H9 (cell line): ENCODE results near the gene ABCA13. TPM values are rescaled to one million over a fixed set of nuclear protein-coding genes. Genes with fewer than 3 reads are reported as not detected.

ENCODE experiments used
- DNase-seq: peaks from one replicate; pipeline ENCODE4 v3.0.0-alpha.2; 2017
- H2AFZ ChIP-seq: one replicate; pipeline ENCODE4 v1.6.1; 2013; ENCODE audit warnings: mild to moderate bottlenecking, low read length, control low read depth, moderate library complexity
- H2AK5ac ChIP-seq: 2 replicates; pipeline ENCODE4 v1.6.1; 2013; ENCODE audit warnings: low read length, control low read depth, mixed read lengths; ENCODE audit not compliant: insufficient read length
- H2BK120ac ChIP-seq: one replicate; pipeline ENCODE4 v1.6.1; 2013; ENCODE audit warnings: low read depth, mild to moderate bottlenecking, low read length, control low read depth, inconsistent platforms; ENCODE audit not compliant: poor library complexity, severe bottlenecking
- H2BK12ac ChIP-seq: 2 replicates; pipeline ENCODE4 v1.6.1; 2013; ENCODE audit warnings: low read length, control low read depth, mixed read lengths, low read depth; ENCODE audit not compliant: insufficient read length
- H2BK15ac ChIP-seq: 2 replicates; pipeline ENCODE4 v1.6.1; 2013; ENCODE audit warnings: low read depth, low read length, control low read depth
- H2BK20ac ChIP-seq: one replicate; pipeline ENCODE4 v1.6.1; 2013; ENCODE audit warnings: low read depth, mild to moderate bottlenecking, low read length, control low read depth, inconsistent platforms; ENCODE audit not compliant: poor library complexity, severe bottlenecking
- H2BK5ac ChIP-seq: 2 replicates; pipeline ENCODE4 v1.6.1; 2013; ENCODE audit warnings: low read length, control low read depth, mixed read lengths; ENCODE audit not compliant: insufficient read length
- H3K14ac ChIP-seq: 2 replicates; pipeline ENCODE4 v1.6.1; 2013; ENCODE audit warnings: low read length, control low read depth; ENCODE audit not compliant: insufficient read depth
- H3K18ac ChIP-seq: 2 replicates; pipeline ENCODE4 v1.6.1; 2013; ENCODE audit warnings: low read depth, mild to moderate bottlenecking, mixed read lengths, low read length, control low read depth; ENCODE audit not compliant: insufficient read length
- H3K23ac ChIP-seq: 2 replicates; pipeline ENCODE4 v1.6.1; 2013; ENCODE audit warnings: low read length, control low read depth, mixed read lengths, low read depth; ENCODE audit not compliant: insufficient read length
- H3K23me2 ChIP-seq: 2 replicates; pipeline ENCODE4 v1.6.1; 2013; ENCODE audit warnings: low read depth, mild to moderate bottlenecking, mixed read lengths, low read length, control low read depth; ENCODE audit not compliant: insufficient read length, poor library complexity, severe bottlenecking
- H3K27ac ChIP-seq: 2 replicates; pipeline ENCODE4 v1.5.1; 2013; ENCODE audit warnings: low read length, control low read depth, mixed read lengths, low read depth; ENCODE audit not compliant: insufficient read length
- H3K27me3 ChIP-seq: 2 replicates; pipeline ENCODE4 v1.6.1; 2013; ENCODE audit warnings: low read length, control low read depth, inconsistent platforms; ENCODE audit not compliant: insufficient read depth
- H3K4ac ChIP-seq: 2 replicates; pipeline ENCODE4 v1.6.1; 2013; ENCODE audit warnings: low read depth, mild to moderate bottlenecking, control low read depth, inconsistent platforms, low read length, moderate library complexity
- H3K4me1 ChIP-seq: 2 replicates; pipeline ENCODE4 v1.6.1; 2013; ENCODE audit warnings: low read length, control low read depth, inconsistent platforms; ENCODE audit not compliant: insufficient read depth
- H3K4me2 ChIP-seq: 2 replicates; pipeline ENCODE4 v1.6.1; 2013; ENCODE audit warnings: low read length, control low read depth, mixed read lengths; ENCODE audit not compliant: insufficient read length, insufficient read depth
- H3K56ac ChIP-seq: 2 replicates; pipeline ENCODE4 v1.6.1; 2013; ENCODE audit warnings: low read depth, mild to moderate bottlenecking, mixed read lengths, low read length, control low read depth; ENCODE audit not compliant: insufficient read length
- H3K79me1 ChIP-seq: 2 replicates; pipeline ENCODE4 v1.6.1; 2013; ENCODE audit warnings: low read depth, mild to moderate bottlenecking, moderate library complexity, low read length, control low read depth, inconsistent platforms; ENCODE audit not compliant: insufficient read depth, poor library complexity, severe bottlenecking
- H3K79me2 ChIP-seq: 2 replicates; pipeline ENCODE4 v1.6.1; 2013; ENCODE audit warnings: low read length, control low read depth, inconsistent platforms; ENCODE audit not compliant: insufficient read depth
- H3K9ac ChIP-seq: 2 replicates; pipeline ENCODE4 v1.6.1; 2013; ENCODE audit warnings: low read length, control low read depth, mixed read lengths; ENCODE audit not compliant: insufficient read length; ENCODE audit errors: extremely low read depth
- H3K9me3 ChIP-seq: one replicate; pipeline ENCODE4 v1.6.1; 2013; ENCODE audit warnings: low read depth, low read length, inconsistent platforms; ENCODE audit not compliant: control insufficient read depth
- H3T11ph ChIP-seq: one replicate; pipeline ENCODE4 v1.6.1; 2013; ENCODE audit warnings: mild to moderate bottlenecking, low read length, control low read depth, inconsistent platforms
- H4K20me1 ChIP-seq: one replicate; pipeline ENCODE4 v1.6.1; 2013; ENCODE audit not compliant: control insufficient read depth, insufficient read length, insufficient read depth
- H4K5ac ChIP-seq: 2 replicates; pipeline ENCODE4 v1.6.1; 2013; ENCODE audit warnings: low read depth, mild to moderate bottlenecking, mixed read lengths, low read length, control low read depth; ENCODE audit not compliant: insufficient read length
- H4K8ac ChIP-seq: replicated peaks from 2 replicates; pipeline ENCODE4 v1.6.1; 2013; ENCODE audit warnings: low read length, control low read depth, mixed read lengths, low read depth; ENCODE audit not compliant: insufficient read length
- H4K91ac ChIP-seq: 2 replicates; pipeline ENCODE4 v1.6.1; 2013; ENCODE audit warnings: low read depth, mild to moderate bottlenecking, moderate library complexity, mixed read lengths, low read length, control low read depth; ENCODE audit not compliant: insufficient read length
- H3K27ac Mint-ChIP-seq, 3 experiments: 2 replicates in 2 of 3; 3 replicates in 1 of 3; pipeline ENCODE4 v1.8.0; 2020 to 2021; ENCODE audit warnings: mixed read lengths in 3 of 3, mild to moderate bottlenecking in 1 of 3, moderate library complexity in 1 of 3
- H3K27me3 Mint-ChIP-seq: 2 replicates; pipeline ENCODE4 v1.8.0; 2021; ENCODE audit warnings: low read depth, mild to moderate bottlenecking, moderate library complexity, mixed read lengths
- H3K36me3 Mint-ChIP-seq, 3 experiments: 2 replicates in 2 of 3; 3 replicates in 1 of 3; pipeline ENCODE4 v1.8.0; 2020 to 2021; ENCODE audit warnings: low read depth in 3 of 3, mixed read lengths in 3 of 3; ENCODE audit not compliant: insufficient read depth in 1 of 3
- H3K4me1 Mint-ChIP-seq, 2 experiments: 2 replicates each; pipeline ENCODE4 v1.8.0; 2020; ENCODE audit warnings: mixed read lengths in 2 of 2
- H3K4me3 Mint-ChIP-seq, 2 experiments: 2 replicates in 1 of 2; 3 replicates in 1 of 2; pipeline ENCODE4 v1.8.0; 2020 to 2021; ENCODE audit warnings: mild to moderate bottlenecking in 2 of 2, mixed read lengths in 2 of 2, moderate library complexity in 1 of 2
- H3K9me3 Mint-ChIP-seq, 2 experiments: 2 replicates in 1 of 2; 3 replicates in 1 of 2; pipeline ENCODE4 v1.8.0; 2020; ENCODE audit warnings: mild to moderate bottlenecking in 2 of 2, mixed read lengths in 2 of 2, moderate library complexity in 1 of 2
- WGBS: extraction: QIAGEN DNeasy Blood & Tissue Kit; methylation state at CpG from one replicate; pipeline ENCODE4 v1.1.7; 2013; ENCODE audit warnings: missing lambda C conversion rate, low lambda C conversion rate, mixed read lengths; ENCODE audit not compliant: insufficient read length; ENCODE audit errors: extremely low coverage; 5-methylcytosine and 5-hydroxymethylcytosine counted together
- total RNA-seq: library from RNA; stranded (reverse); gene quantifications from 2 replicates; pipeline ENCODE4 v1.2.1, GENCODE V29; 2021
- TF ChIP-seq, protein P1 (sequence below): fragments of 200-600 bp; sonication (generic); conservative IDR thresholded peaks from 3 replicates; pipeline ENCODE4 v1.8.0; 2021; ENCODE audit warnings: antibody characterized with exemption, mild to moderate bottlenecking

The ABCA13 gene
- total RNA-seq, 1 experiment from 2014 or later: 0.11 TPM

DNA sequence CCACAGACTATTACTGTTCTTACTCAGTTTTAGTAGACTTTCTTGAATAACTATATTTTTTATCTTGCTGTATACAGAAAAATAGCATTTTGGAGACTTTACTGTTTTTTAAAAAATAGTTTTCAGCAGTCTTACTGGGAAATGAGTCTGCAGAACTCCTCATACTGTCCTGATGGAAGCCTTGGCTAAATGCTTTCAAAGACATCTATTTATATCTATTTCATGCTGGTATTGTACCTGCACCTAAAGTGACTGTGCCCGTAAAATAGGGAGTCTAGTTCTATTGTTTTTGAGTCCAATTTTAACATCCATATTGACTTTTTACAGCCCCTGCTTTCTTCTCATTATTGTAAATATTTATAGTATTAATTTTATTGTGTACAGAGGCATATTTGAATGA lies 464.5 kb downstream of the ABCA13 start:
- Histone ChIP-seq H2BK15ac (no peak overlapping the region), H3K9ac (no peak overlapping the region), H2AK5ac (no peak overlapping the region), H3K4me1 (no peaks in the 10 kb centered on the region), H3K4ac (no peak overlapping the region), H3K4me2 (no peak overlapping the region), H3K9me3 (no peaks in the 10 kb centered on the region), H2BK20ac (no peak overlapping the region), H3K79me1 (no peaks in the 10 kb centered on the region), H4K5ac (no peak overlapping the region), H2BK5ac (no peak overlapping the region), H2BK120ac (no peak overlapping the region), H4K8ac (no peak overlapping the region), H3K27me3 (no peaks in the 10 kb centered on the region), H2AFZ (no peak overlapping the region), H3K27ac (no peak overlapping the region), H3K23ac (no peak overlapping the region), H4K91ac (no peak overlapping the region), H2BK12ac (no peak overlapping the region), H4K20me1 (no peaks in the 10 kb centered on the region), H3T11ph (no peak overlapping the region), H3K23me2 (no peaks in the 10 kb centered on the region), H3K79me2 (no peaks in the 10 kb centered on the region), H3K56ac (no peak overlapping the region), H3K14ac (no peak overlapping the region), H3K18ac (no peak overlapping the region)
- Mint-ChIP-seq H3K4me3 (no peak overlapping the region), H3K36me3 (no peaks in the 10 kb centered on the region; a peak in 1 of 7 replicates), H3K4me1 (peaks cover 10 to 15% of the 10 kb centered on the region in 2 experiments), H3K27ac (no peak overlapping the region), H3K27me3 (no peaks in the 10 kb centered on the region), H3K9me3 (no peaks in the 10 kb centered on the region; a peak in 1 of 5 replicates)
- TF ChIP-seq, protein P1, sequence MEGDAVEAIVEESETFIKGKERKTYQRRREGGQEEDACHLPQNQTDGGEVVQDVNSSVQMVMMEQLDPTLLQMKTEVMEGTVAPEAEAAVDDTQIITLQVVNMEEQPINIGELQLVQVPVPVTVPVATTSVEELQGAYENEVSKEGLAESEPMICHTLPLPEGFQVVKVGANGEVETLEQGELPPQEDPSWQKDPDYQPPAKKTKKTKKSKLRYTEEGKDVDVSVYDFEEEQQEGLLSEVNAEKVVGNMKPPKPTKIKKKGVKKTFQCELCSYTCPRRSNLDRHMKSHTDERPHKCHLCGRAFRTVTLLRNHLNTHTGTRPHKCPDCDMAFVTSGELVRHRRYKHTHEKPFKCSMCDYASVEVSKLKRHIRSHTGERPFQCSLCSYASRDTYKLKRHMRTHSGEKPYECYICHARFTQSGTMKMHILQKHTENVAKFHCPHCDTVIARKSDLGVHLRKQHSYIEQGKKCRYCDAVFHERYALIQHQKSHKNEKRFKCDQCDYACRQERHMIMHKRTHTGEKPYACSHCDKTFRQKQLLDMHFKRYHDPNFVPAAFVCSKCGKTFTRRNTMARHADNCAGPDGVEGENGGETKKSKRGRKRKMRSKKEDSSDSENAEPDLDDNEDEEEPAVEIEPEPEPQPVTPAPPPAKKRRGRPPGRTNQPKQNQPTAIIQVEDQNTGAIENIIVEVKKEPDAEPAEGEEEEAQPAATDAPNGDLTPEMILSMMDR: no peak
- DNase-seq: no peak
- no CpG with 5 or more reads among the region's 1 CpG for WGBS
